Skeletal muscle cell (primary cell): Measurements from ENCODE around the gene ATP2B2.

Experiments used
- DNase-seq: peaks from one replicate; pipeline ENCODE4 v3.0.0-alpha.2; 2010; ENCODE audit warnings: low read depth
- H3K4me3 ChIP-seq: 2 replicates; pipeline ENCODE4 v1.5.1; 2011; ENCODE audit warnings: low read depth, mild to moderate bottlenecking, control low read depth, low read length, moderate library complexity

The ATP2B2 gene

GRCh38 chr3:10440684-10441083 lies 64.7 kb downstream of the ATP2B2 start:
- no peak for DNase-seq
- H3K4me3 ChIP-seq = no peak overlapping the region

GRCh38 chr3:10438902-10439610 lies 66.3 kb downstream of the ATP2B2 start:
- H3K4me3 ChIP-seq = no peak overlapping the region

GRCh38 chr3:10437995-10438901 lies 67.1 kb downstream of the ATP2B2 start:
- no peak overlapping the region for H3K4me3 ChIP-seq
- peak; percentile 81 for DNase-seq

More at GRCh38 chr3:10438902-10439610, 66.3 kb downstream of the ATP2B2 start:
- no peak for DNase-seq

- no peak overlapping the region for H3K4me3 ChIP-seq
- DNase-seq = peak; percentile 56
Measured at GRCh38 chr3:10437272-10437994, 68.0 kb downstream of the ATP2B2 start.

GRCh38 chr3:10435850-10436249 lies 69.5 kb downstream of the ATP2B2 start:
- no peak overlapping the region for H3K4me3 ChIP-seq
- no peak for DNase-seq

- no peak for DNase-seq
- H3K4me3 ChIP-seq = no peak overlapping the region
Measured at GRCh38 chr3:10434938-10435336, 70.4 kb downstream of the ATP2B2 start.

GRCh38 chr3:10434144-10434937 lies 71.0 kb downstream of the ATP2B2 start:
- DNase-seq = no peak
- no peak overlapping the region for H3K4me3 ChIP-seq

GRCh38 chr3:10432931-10433330 lies 72.5 kb downstream of the ATP2B2 start:
- DNase-seq = no peak
- no peak overlapping the region for H3K4me3 ChIP-seq

- H3K4me3 ChIP-seq = no peak overlapping the region
- no peak for DNase-seq
Measured at GRCh38 chr3:10432156-10432845, 73.1 kb downstream of the ATP2B2 start.

- no peak overlapping the region for H3K4me3 ChIP-seq
- no peak for DNase-seq
Measured at GRCh38 chr3:10430805-10431204, 74.6 kb downstream of the ATP2B2 start.

- H3K4me3 ChIP-seq = no peak overlapping the region
- DNase-seq = no peak
Measured at GRCh38 chr3:10428406-10429091, 76.8 kb downstream of the ATP2B2 start.

GRCh38 chr3:10426346-10427220 lies 78.8 kb downstream of the ATP2B2 start:
- H3K4me3 ChIP-seq = no peak overlapping the region
- no peak for DNase-seq

- H3K4me3 ChIP-seq = no peak overlapping the region
- no peak for DNase-seq
Measured at GRCh38 chr3:10423171-10423882, 82.1 kb downstream of the ATP2B2 start.

- DNase-seq = no peak
- H3K4me3 ChIP-seq = no peak overlapping the region
Measured at GRCh38 chr3:10421996-10422395, 83.4 kb downstream of the ATP2B2 start.

- H3K4me3 ChIP-seq = no peak overlapping the region
- DNase-seq = no peak
Measured at GRCh38 chr3:10420745-10421475, 84.5 kb downstream of the ATP2B2 start.

- DNase-seq = no peak
- H3K4me3 ChIP-seq = no peak overlapping the region
Measured at GRCh38 chr3:10419637-10420232, 85.7 kb downstream of the ATP2B2 start.
